MCF 10A (cell line): ENCODE measurements around the gene CCDC97. TPM values are rescaled to one million over a fixed set of nuclear protein-coding genes. Genes with fewer than 3 reads are reported as not detected.
A peak's percentile ranks its signal among the peaks of the same experiment; 100 is the strongest.
"Not testable (repeated sequence)": the region's sequence is repeated elsewhere in the genome, so short reads cannot be mapped to it uniquely, and the experiment has no call there.

Experiments
- BruUV-seq: library from RNA; stranded (reverse); fragments of 400-500 nt; replicated peaks from 2 replicates; lab custom pipeline; 2021; lab: Mats Ljungman, UMichigan
- CTCF ChIA-PET: fragments of 300-600 bp; sonication (Branson Sonifier 250); formaldehyde crosslinking; extraction: SDS; loops from one replicate; lab custom pipeline; 2021; ENCODE audit warnings: antibody characterized with exemption, inconsistent platforms; lab: Yijun Ruan, JAX
- POLR2A ChIA-PET: fragments of 300-600, 350-650 bp; sonication (Branson Sonifier 250); formaldehyde crosslinking; extraction: SDS; loops from one replicate; lab custom pipeline; 2020; ENCODE audit warnings: antibody characterized with exemption, inconsistent platforms; lab: Yijun Ruan, JAX
- DNase-seq: peaks from one replicate; pipeline ENCODE4 v3.0.0-alpha.2; 2018; ENCODE audit not compliant: unreplicated experiment
- H3K27ac Mint-ChIP-seq: one replicate; pipeline ENCODE4 v1.8.0; 2022; ENCODE audit warnings: mild to moderate bottlenecking, low read depth, mixed read lengths; ENCODE audit not compliant: unreplicated experiment
- H3K27me3 Mint-ChIP-seq: one replicate; pipeline ENCODE4 v1.8.0; 2022; ENCODE audit warnings: mixed read lengths; ENCODE audit not compliant: insufficient read depth, unreplicated experiment
- H3K36me3 Mint-ChIP-seq: one replicate; pipeline ENCODE4 v1.8.0; 2022; ENCODE audit warnings: mild to moderate bottlenecking, moderate library complexity, mixed read lengths; ENCODE audit not compliant: insufficient read depth, unreplicated experiment
- H3K4me1 Mint-ChIP-seq: one replicate; pipeline ENCODE4 v1.8.0; 2022; ENCODE audit warnings: mixed read lengths; ENCODE audit not compliant: insufficient read depth, unreplicated experiment
- H3K4me3 Mint-ChIP-seq: one replicate; pipeline ENCODE4 v1.8.0; 2022; ENCODE audit warnings: mild to moderate bottlenecking, moderate library complexity, mixed read lengths; ENCODE audit not compliant: unreplicated experiment
- H3K9me3 Mint-ChIP-seq: one replicate; pipeline ENCODE4 v1.8.0; 2022; ENCODE audit warnings: mixed read lengths; ENCODE audit not compliant: unreplicated experiment
- CTCF ChIP-seq: fragments of 200-600 bp; IDR thresholded peaks from one replicate; pipeline ENCODE4 v1.8.0; 2022; ENCODE audit warnings: antibody characterized with exemption, mild to moderate bottlenecking; ENCODE audit not compliant: unreplicated experiment
- intact Hi-C: fragments of 100-400 bp; cut with micrococcal nuclease; formaldehyde crosslinking; loops from 2 replicates; pipeline ENCODE4 v1.14.1; 2022
- total RNA-seq: library from RNA; stranded (reverse); gene quantifications from 2 replicates; pipeline ENCODE4 v1.2.3, GENCODE V29; 2022

CCDC97 gene
- total RNA-seq, 1 experiment from 2014 or later = 25.0 TPM

- CTCF ChIA-PET = interaction anchor here (0.6 to 1.9 kb wide), 3 partner anchors 13 to 945 kb away, joined by 3 to 4 read pairs (median 3); no protein-coding TSS in a partner anchor
- BruUV-seq = no TSS peak
- POLR2A ChIA-PET = interaction anchor here (0.6 to 1.2 kb wide), 10 partner anchors 11 to 651 kb away, joined by 3 to 5 read pairs (median 3); partner anchors contain the start of genes AXL, BCKDHA, COQ8B and HNRNPUL1
These were observed 57.9 kb downstream of the CCDC97 start for GRCh38 chr19:41367848-41368301.

GRCh38 chr19:41369769-41370168, 59.8 kb downstream of the CCDC97 start:
- H3K27ac Mint-ChIP-seq = no peak overlapping the region
- H3K4me1 Mint-ChIP-seq = peaks cover 34% of the 10 kb centered on the region
- POLR2A ChIA-PET = interaction anchor here (0.7 to 1.2 kb wide), 2 partner anchors 18 to 501 kb away, joined by 3 read pairs; no protein-coding TSS in a partner anchor
- TF ChIP-seq CTCF = no peak
- no peak overlapping the region for H3K4me3 Mint-ChIP-seq
- no peaks in the 10 kb centered on the region for H3K27me3 Mint-ChIP-seq
- intact Hi-C loops = no loop called here
- DNase-seq = no peak
- CTCF ChIA-PET = interaction anchor here (1.9 kb wide), 1 partner anchor 15 kb away, joined by 4 read pairs; no protein-coding TSS in a partner anchor
- peaks cover 12% of the 10 kb centered on the region for H3K36me3 Mint-ChIP-seq
- BruUV-seq = no TSS peak
- H3K9me3 Mint-ChIP-seq = no peaks in the 10 kb centered on the region

More at GRCh38 chr19:41367848-41368301, 57.9 kb downstream of the CCDC97 start:
- H3K36me3 Mint-ChIP-seq = peaks cover 7% of the 10 kb centered on the region
- H3K27ac Mint-ChIP-seq = peak overlapping the region; percentile 83
- H3K4me3 Mint-ChIP-seq = no peak overlapping the region
- peak; percentile 46 for DNase-seq
- TF ChIP-seq CTCF = no peak
- intact Hi-C loops = no loop called here
- peaks cover 27% of the 10 kb centered on the region for H3K4me1 Mint-ChIP-seq
- no peaks in the 10 kb centered on the region for H3K27me3 Mint-ChIP-seq
- H3K9me3 Mint-ChIP-seq = no peaks in the 10 kb centered on the region

- POLR2A ChIA-PET = interaction anchor here (0.7 kb wide), 1 partner anchor 9 kb away, joined by 3 read pairs; no protein-coding TSS in a partner anchor
- H3K27ac Mint-ChIP-seq, H3K27me3 Mint-ChIP-seq, intact Hi-C loops, DNase-seq, H3K9me3 Mint-ChIP-seq, BruUV-seq, H3K4me3 Mint-ChIP-seq: not testable (repeated sequence)
- H3K36me3 Mint-ChIP-seq = peaks cover 12% of the 10 kb centered on the region
- H3K4me1 Mint-ChIP-seq = peaks cover 36% of the 10 kb centered on the region
- CTCF ChIA-PET = interaction anchor here (0.6 kb wide), 1 partner anchor 1192 kb away, joined by 5 read pairs; no protein-coding TSS in a partner anchor
These were observed 61.1 kb downstream of the CCDC97 start for GRCh38 chr19:41371119-41371518.

GRCh38 chr19:41371541-41371940, 61.6 kb downstream of the CCDC97 start:
- Mint-ChIP-seq H3K9me3 (no peaks in the 10 kb centered on the region), H3K27me3 (no peaks in the 10 kb centered on the region), H3K27ac (no peak overlapping the region), H3K4me1 (peaks cover 33% of the 10 kb centered on the region), H3K36me3 (peaks cover 12% of the 10 kb centered on the region), H3K4me3 (no peak overlapping the region)
- BruUV-seq = no TSS peak
- TF ChIP-seq CTCF = no peak
- DNase-seq = no peak
- CTCF ChIA-PET = interaction anchor here (0.6 to 0.7 kb wide), 2 partner anchors 630 to 1192 kb away, joined by 4 to 5 read pairs; no protein-coding TSS in a partner anchor
- intact Hi-C loops = no loop called here
- POLR2A ChIA-PET = interaction anchor here (0.6 kb wide), 1 partner anchor 153 kb away, joined by 3 read pairs; no protein-coding TSS in a partner anchor
